ENCODE data around the gene SPI1. TPM values are rescaled to one million over a fixed set of nuclear protein-coding genes. Genes with fewer than 3 reads are reported as not detected.

The SPI1 gene
- total and polyA plus RNA-seq, 12 donors: 3.4 to 38.9 (median 7.5) TPM

GRCh38 chr11:47407746-47408590 is 29.6 kb upstream of the SPI1 start, which contains the start of gene SLC39A13:
Gene SLC39A13, plus strand, starts transcription at chr11:47408590. Its CDS starts 1,505 bp downstream, at chr11:47410095.
- ATAC-seq (peak; percentile 87 to 94 (median 91)), DNase-seq (peak; percentile 93 to 96)
- TF ChIP-seq CTCF (IDR thresholded peaks at IDR 0.05): peak; percentile 55 to 96 (median 87)
- intact Hi-C loops (cut with DNase I): loop anchor here in 7 of 10 donors (1.0 to 5.0 kb wide), 6 partner anchors 18 to 231 kb away; partner anchors contain the start of genes PSMC3 (in 3 of the 7) and ARFGAP2 (in 1 of the 7)
- 1 to 3% methylated on average over 50 to 69 of the region's 70 CpGs for WGBS, 2 donors
- peak within 1 kb of the TSS; percentile 89 to 98 (median 94) for H3K27ac ChIP-seq
- H3K36me3 ChIP-seq: peaks cover 0 to 29% (median 10%) of the 10 kb centered on the region in 9 donors
- no peaks in the 10 kb centered on the region for H3K27me3 ChIP-seq
- H3K4me1 ChIP-seq: peaks cover 11 to 45% (median 32%) of the 10 kb centered on the region in 9 donors
- no peaks in the 10 kb centered on the region for H3K9me3 ChIP-seq
- peak within 1 kb of the TSS; percentile 59 to 86 (median 77) for H3K4me3 ChIP-seq

- H3K36me3 ChIP-seq: peaks cover 0 to 21% (median 8%) of the 10 kb centered on the region in 9 donors
- ATAC-seq: no peak
- DNase-seq: no peak
- no peaks in the 10 kb centered on the region for H3K27me3 ChIP-seq
- peak overlapping the region; percentile 85 to 98 (median 94) for H3K27ac ChIP-seq
- H3K4me1 ChIP-seq: peaks cover 11 to 46% (median 32%) of the 10 kb centered on the region in 9 donors
- intact Hi-C loops (cut with DNase I): loop anchor here in 4 of 10 donors (5.0 kb wide), 2 partner anchors 35 to 230 kb away; partner anchors contain the start of gene ARFGAP2 (in 1 of the 4)
- TF ChIP-seq CTCF (IDR thresholded peaks at IDR 0.05): no peak
- H3K4me3 ChIP-seq: peak overlapping the region; percentile 46 to 86 (median 77)
- H3K9me3 ChIP-seq: no peaks in the 10 kb centered on the region
- 50 to 53% methylated on average over 12 of the region's 12 CpGs for WGBS, 2 donors
Observed at GRCh38 chr11:47406896-47407745, 28.8 kb upstream of the SPI1 start.

GRCh38 chr11:47403571-47403970 is 25.2 kb upstream of the SPI1 start:
- TF ChIP-seq CTCF (IDR thresholded peaks at IDR 0.05): no peak
- 55 to 61% methylated on average over 3 of the region's 3 CpGs for WGBS, 2 donors
- Histone ChIP-seq H3K9me3 (no peaks in the 10 kb centered on the region), H3K27ac (no peak overlapping the region), H3K4me3 (no peak overlapping the region), H3K27me3 (no peaks in the 10 kb centered on the region), H3K4me1 (peaks cover 13 to 45% (median 27%) of the 10 kb centered on the region in 9 donors), H3K36me3 (no peaks in the 10 kb centered on the region)
- ATAC-seq (no peak), DNase-seq (no peak)
- intact Hi-C loops (cut with DNase I): no loop called here

GRCh38 chr11:47403135-47403534 is 24.8 kb upstream of the SPI1 start:
- ATAC-seq: no peak
- no peak for DNase-seq
- TF ChIP-seq CTCF (IDR thresholded peaks at IDR 0.05): no peak
- H3K9me3 ChIP-seq: no peaks in the 10 kb centered on the region
- WGBS, 2 donors: 72 to 76% methylated on average over 4 of the region's 4 CpGs
- no peak overlapping the region for H3K27ac ChIP-seq
- H3K4me3 ChIP-seq: no peak overlapping the region
- no peaks in the 10 kb centered on the region for H3K27me3 ChIP-seq
- H3K36me3 ChIP-seq: no peaks in the 10 kb centered on the region
- H3K4me1 ChIP-seq: peaks cover 13 to 45% (median 27%) of the 10 kb centered on the region in 9 donors
- intact Hi-C loops (cut with DNase I): no loop called here
